Endothelial cell of umbilical vein (primary cell): ENCODE data around the gene VRTN. TPM values are rescaled to one million over a fixed set of nuclear protein-coding genes. Genes with fewer than 3 reads are reported as not detected.

ENCODE experiments used
- BruUV-seq: library from RNA; stranded (reverse); fragments of 400-500 nt; replicated peaks from 2 replicates; lab custom pipeline; 2021; lab: Mats Ljungman, UMichigan
- CTCF ChIA-PET: fragments of 300-600, 350-600 bp; sonication (Branson Sonifier 250); formaldehyde crosslinking; loops from one replicate; lab custom pipeline; 2021; ENCODE audit warnings: antibody characterized with exemption, inconsistent platforms; lab: Charles Lee
- POLR2A ChIA-PET: fragments of 300-600, 350-600 bp; sonication (Branson Sonifier 250); formaldehyde crosslinking; loops from one replicate; lab custom pipeline; 2021; ENCODE audit warnings: antibody characterized with exemption, inconsistent platforms; lab: Charles Lee
- DNase-seq: peaks from one replicate; pipeline ENCODE4 v3.0.0-alpha.2; 2011; ENCODE audit warnings: low read depth, low spot score
- FAIRE-seq: peaks from 2 replicates; lab custom pipeline; 2011; peaks lifted over from hg19 to GRCh38; lab: Jason Lieb, UNC
- H2AFZ ChIP-seq: 2 replicates; pipeline ENCODE4 v1.6.0; 2012; ENCODE audit warnings: low read depth, low read length, control low read depth, inconsistent platforms
- H3K27ac ChIP-seq: 2 replicates; pipeline ENCODE4 v1.5.1; 2011; ENCODE audit warnings: low read depth, mild to moderate bottlenecking, control low read depth, low read length, moderate library complexity; ENCODE audit not compliant: insufficient read depth
- H3K27me3 ChIP-seq, 2 experiments: 2 replicates each; pipeline versions ENCODE4 v1.6.0 to v1.6.1; 2011; ENCODE audit warnings: low read length in 2 of 2, mixed read lengths in 1 of 2; ENCODE audit not compliant: control insufficient read depth in 2 of 2, insufficient read depth in 2 of 2
- H3K36me3 ChIP-seq, 2 experiments: 2 replicates in 1 of 2; 3 replicates in 1 of 2; pipeline ENCODE4 v1.5.1; 2011; ENCODE audit warnings: low read length in 2 of 2, mild to moderate bottlenecking in 1 of 2, moderate library complexity in 1 of 2; ENCODE audit not compliant: control insufficient read depth in 2 of 2, insufficient read depth in 2 of 2; ENCODE audit errors: extremely low read depth in 1 of 2
- H3K4me1 ChIP-seq: 3 replicates; pipeline ENCODE4 v1.5.1; 2011; ENCODE audit warnings: mild to moderate bottlenecking, low read length; ENCODE audit not compliant: control insufficient read depth, insufficient read depth; ENCODE audit errors: extremely low read depth
- H3K4me2 ChIP-seq: 2 replicates; pipeline ENCODE4 v1.6.1; 2011; ENCODE audit warnings: low read length, control low read depth, mixed read lengths; ENCODE audit not compliant: insufficient read depth
- H3K4me3 ChIP-seq, 3 experiments: fragments of 200-600 bp in 1 of 3; sonication (generic), shearing (Covaris generic) in 1 of 3; replicated peaks in 1 of 3; 2 replicates each; pipeline ENCODE4 v1.5.1; 2011 to 2016; ENCODE audit warnings: control low read depth in 3 of 3, low read length in 3 of 3, mild to moderate bottlenecking in 2 of 3, inconsistent platforms in 1 of 3, low read depth in 1 of 3, moderate library complexity in 1 of 3; ENCODE audit not compliant: insufficient read depth in 1 of 3
- H3K79me2 ChIP-seq: 2 replicates; pipeline ENCODE4 v1.6.0; 2012; ENCODE audit warnings: low read length, inconsistent platforms; ENCODE audit not compliant: control insufficient read depth, insufficient read depth
- H3K9ac ChIP-seq: replicated peaks from 2 replicates; pipeline ENCODE3; 2011; ENCODE audit warnings: low read length, control low read depth; ENCODE audit not compliant: insufficient read depth; ENCODE audit errors: extremely low read depth
- H3K9me1 ChIP-seq: replicated peaks from 3 replicates; pipeline ENCODE4 v1.6.0; 2011; ENCODE audit warnings: mild to moderate bottlenecking, low read length; ENCODE audit not compliant: control insufficient read depth, insufficient read depth; ENCODE audit errors: extremely low read depth
- H3K9me3 ChIP-seq: replicated peaks from 2 replicates; pipeline ENCODE4 v1.5.1; 2012; ENCODE audit warnings: low read length, inconsistent platforms; ENCODE audit not compliant: control insufficient read depth, insufficient read depth
- H4K20me1 ChIP-seq: replicated peaks from 2 replicates; pipeline ENCODE3; 2011; ENCODE audit warnings: mild to moderate bottlenecking, low read length; ENCODE audit not compliant: control insufficient read depth, insufficient read depth; ENCODE audit errors: extremely low read depth
- CTCF ChIP-seq, 2 donors: IDR thresholded peaks; 1 replicate in 1 of 2; 2 replicates in 1 of 2; pipeline ENCODE4 v1.5.1; 2011; ENCODE audit warnings: low read length in 2 of 2, mild to moderate bottlenecking in 2 of 2, moderate library complexity in 2 of 2, control low read depth in 1 of 2, inconsistent platforms in 1 of 2, low read depth in 1 of 2; ENCODE audit not compliant: insufficient read depth in 1 of 2; ENCODE audit errors: extremely low read depth in 1 of 2
- EZH2 ChIP-seq: IDR thresholded peaks from 2 replicates; pipeline ENCODE4 v1.6.1; 2012; ENCODE audit warnings: borderline replicate concordance, low read depth, mild to moderate bottlenecking, moderate library complexity, low read length, inconsistent platforms; ENCODE audit not compliant: severe bottlenecking
- FOS ChIP-seq: IDR thresholded peaks from 2 replicates; pipeline ENCODE4 v1.6.1; 2011; ENCODE audit warnings: mild to moderate bottlenecking, low read length, moderate library complexity, borderline replicate concordance; ENCODE audit not compliant: insufficient read depth
- GATA2 ChIP-seq: IDR thresholded peaks from 2 replicates; pipeline ENCODE4 v1.7.0; 2011; ENCODE audit warnings: low read depth, mild to moderate bottlenecking, moderate library complexity, mixed read lengths, low read length; ENCODE audit not compliant: insufficient read length, insufficient read depth
- JUN ChIP-seq: IDR thresholded peaks from 2 replicates; pipeline ENCODE4 v1.6.1; 2011; ENCODE audit warnings: borderline replicate concordance, low read depth; ENCODE audit not compliant: insufficient read length, insufficient read depth
- MAX ChIP-seq: IDR thresholded peaks from 2 replicates; pipeline ENCODE4 v1.6.1; 2011; ENCODE audit not compliant: insufficient read depth, insufficient read length
- MYC ChIP-seq: IDR thresholded peaks from one replicate; pipeline ENCODE4 v1.6.1; 2011; ENCODE audit warnings: mild to moderate bottlenecking, low read depth, low read length
- POLR2A ChIP-seq: IDR thresholded peaks from 2 replicates; pipeline ENCODE4 v1.6.1; 2012; ENCODE audit warnings: low read depth, mild to moderate bottlenecking, control low read depth, low read length
- POLR2AphosphoS5 ChIP-seq: IDR thresholded peaks from 2 replicates; pipeline ENCODE4 v1.6.1; 2012; ENCODE audit warnings: low read depth, mild to moderate bottlenecking, control low read depth, low read length, moderate library complexity; ENCODE audit not compliant: insufficient read depth
- dilution Hi-C: fragments of 300-500 bp; cut with MboI; formaldehyde crosslinking; loops from one replicate; pipeline ENCODE4 v1.15.0; 2019; ENCODE audit warnings: low sequenced_read_pairs; ENCODE audit not compliant: extremely low pct_ligation_motif_present
- intact Hi-C: fragments of 100-400 bp; cut with micrococcal nuclease; formaldehyde crosslinking; loops from one replicate; pipeline ENCODE4 v1.10.0; 2022
- polyA plus RNA-seq, 4 experiments: library from polyadenylated mRNA; depleted of rRNA in 3 of 4; stranded (reverse) in 3 of 4; unstranded in 1 of 4; fragments of >200 nt; gene quantifications; 2 replicates each; pipeline versions ENCODE4 v1.2.1 to v1.2.3, GENCODE V29; 2011 to 2012; ENCODE audit warnings: missing spikeins in 1 of 4
- total RNA-seq: library from RNA; stranded (reverse); gene quantifications from 2 replicates; pipeline ENCODE4 v1.2.3, GENCODE V29; 2021

Gene VRTN
- total and polyA plus RNA-seq, 2 donors (not counting 3 experiments of a cell fraction or from before 2014, with no cell fraction given), result 0.03 TPM; not detected in 1

- dilution Hi-C loops (no loop called here), intact Hi-C loops (no loop called here)
- CTCF ChIA-PET, result interaction anchor here (1.2 to 1.8 kb wide), 4 partner anchors 12 to 31 kb away, joined by 3 to 8 read pairs (median 4); no protein-coding TSS in a partner anchor
- H3K27me3 ChIP-seq, result peaks cover 0 to 5% of the 10 kb centered on the region in 2 experiments
- H3K9ac ChIP-seq, result no peak overlapping the region
- no peaks in the 10 kb centered on the region for H3K9me3 ChIP-seq
- TF ChIP-seq POLR2AphosphoS5 (no peak), GATA2 (no peak), MYC (no peak), EZH2 (no peak), CTCF (IDR thresholded peaks at IDR 0.05; ENCODE audit: extremely low read depth in 1 of 2, insufficient read depth in 1 of 2, low read depth in 1 of 2, low read length in 2 of 2) (no peak), FOS (no peak), MAX (no peak), JUN (no peak), POLR2A (no peak)
- no peaks in the 10 kb centered on the region for H3K79me2 ChIP-seq
- H3K27ac ChIP-seq, result no peak overlapping the region
- no peak overlapping the region for H2AFZ ChIP-seq
- BruUV-seq, result no TSS peak
- no peaks in the 10 kb centered on the region for H4K20me1 ChIP-seq
- no peaks in the 10 kb centered on the region for H3K9me1 ChIP-seq
- no peak overlapping the region for H3K4me2 ChIP-seq
- no peaks in the 10 kb centered on the region for H3K4me1 ChIP-seq
- FAIRE-seq (no peak), DNase-seq (no peak)
- H3K36me3 ChIP-seq, result no peaks in the 10 kb centered on the region
- POLR2A ChIA-PET, result no interaction called here
- H3K4me3 ChIP-seq, result no peak overlapping the region
These were observed 39.6 kb upstream of the VRTN start for GRCh38 chr14:74308695-74309094.
